HPDE6-E6E7 (cell line): ENCODE results near the gene ZDHHC1.
"Not testable (repeated sequence)": the region's sequence is repeated elsewhere in the genome, so short reads cannot be mapped to it uniquely, and the experiment has no call there.

ENCODE experiments used
- DNase-seq: peaks from one replicate; pipeline ENCODE4 v3.0.0; 2011; ENCODE audit warnings: missing footprints; ENCODE audit errors: extremely low spot score

Gene ZDHHC1

DNA sequence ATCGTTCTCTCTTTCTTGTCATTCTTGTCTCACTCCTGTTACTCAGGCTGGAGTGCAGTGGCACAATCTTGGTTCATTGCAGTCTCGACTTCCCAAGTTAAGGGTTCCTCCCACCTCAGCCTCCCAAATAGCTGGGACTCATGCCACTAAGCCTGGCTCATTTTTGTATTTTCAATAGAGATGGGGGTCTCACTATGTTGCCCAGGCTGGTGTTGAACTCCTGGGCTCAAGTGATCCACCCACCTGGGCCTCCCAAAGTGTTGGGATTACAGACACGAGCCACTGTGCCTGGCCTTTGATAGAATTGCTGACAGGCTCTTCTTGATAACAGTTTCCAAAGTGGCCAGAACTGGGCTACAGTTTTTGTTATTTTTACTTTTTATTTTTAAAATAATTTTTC lies 55.2 kb downstream of the ZDHHC1 start:
- no peak for DNase-seq

DNA sequence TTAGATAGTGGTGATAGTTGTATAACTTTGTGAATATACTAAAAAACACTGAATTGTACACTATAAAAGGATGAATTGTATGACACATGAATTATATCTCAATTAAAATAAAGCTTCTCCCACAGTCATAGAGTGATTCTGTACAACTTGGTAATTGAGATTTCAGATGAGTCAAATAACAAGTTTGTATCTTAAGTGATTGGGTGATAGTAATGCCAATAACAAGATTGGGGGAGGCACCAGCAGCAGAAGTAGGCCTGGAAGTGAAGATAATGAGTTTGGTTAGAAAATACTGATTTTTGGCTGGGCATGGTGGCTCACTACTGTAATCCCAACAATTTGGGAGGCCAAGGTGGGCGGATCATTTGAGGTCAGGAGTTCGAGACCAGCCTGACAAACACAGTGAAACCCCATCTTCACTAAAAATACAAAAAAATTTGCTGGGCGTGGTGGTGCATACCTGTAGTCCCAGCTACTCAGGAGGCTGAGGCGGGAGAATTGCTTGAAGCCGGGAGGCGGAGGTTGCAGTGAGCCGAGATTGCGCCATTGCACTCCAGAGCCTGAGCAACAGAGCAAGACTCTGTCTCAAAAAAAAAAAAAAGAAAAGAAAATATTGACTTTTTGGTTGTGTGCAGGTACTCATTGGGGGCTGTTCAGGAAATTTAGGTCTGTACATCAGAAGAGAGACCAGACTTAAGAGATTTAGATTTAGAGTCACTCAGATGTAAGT lies 56.6 kb downstream of the ZDHHC1 start:
- DNase-seq, result not testable (repeated sequence)

DNA sequence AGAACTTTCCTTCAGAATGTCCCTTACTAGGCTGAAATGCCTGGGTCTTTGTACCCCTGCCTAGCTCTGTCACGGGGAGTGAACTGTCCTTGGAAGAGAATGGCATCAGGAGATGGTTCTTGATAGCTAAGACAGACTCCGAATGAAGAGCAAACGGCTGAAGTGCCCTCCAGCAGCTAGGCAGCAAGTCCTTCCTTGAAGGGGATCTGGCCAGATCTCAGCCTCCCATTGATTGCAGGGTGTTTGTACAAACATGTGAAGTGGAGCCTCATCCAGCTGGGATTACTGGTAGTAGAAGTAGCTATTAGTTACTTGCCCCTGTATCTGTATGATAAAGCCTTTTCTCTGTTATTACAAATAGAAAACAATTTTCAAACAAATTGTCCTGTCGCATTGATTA lies 58.7 kb downstream of the ZDHHC1 start:
- DNase-seq, result no peak

DNA sequence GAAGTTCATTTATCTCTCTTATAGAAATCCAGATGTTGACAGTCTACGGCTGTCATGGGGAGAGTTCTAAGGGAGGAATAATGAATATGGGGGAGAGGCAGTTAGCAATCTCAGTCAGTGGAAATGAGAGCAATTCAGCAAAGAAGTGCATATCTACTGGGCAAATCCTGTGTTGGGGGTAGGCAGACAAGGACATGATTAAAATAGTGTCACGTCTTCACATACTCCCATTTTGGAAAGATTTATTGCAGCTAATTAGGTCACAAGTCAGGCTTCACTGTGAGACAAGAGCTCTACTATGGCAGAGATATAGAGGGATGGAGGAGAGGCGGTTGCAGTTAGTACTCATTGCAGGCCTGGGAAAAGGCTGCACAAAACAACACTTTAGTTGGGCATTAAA lies 59.9 kb downstream of the ZDHHC1 start:
- no peak for DNase-seq

DNA sequence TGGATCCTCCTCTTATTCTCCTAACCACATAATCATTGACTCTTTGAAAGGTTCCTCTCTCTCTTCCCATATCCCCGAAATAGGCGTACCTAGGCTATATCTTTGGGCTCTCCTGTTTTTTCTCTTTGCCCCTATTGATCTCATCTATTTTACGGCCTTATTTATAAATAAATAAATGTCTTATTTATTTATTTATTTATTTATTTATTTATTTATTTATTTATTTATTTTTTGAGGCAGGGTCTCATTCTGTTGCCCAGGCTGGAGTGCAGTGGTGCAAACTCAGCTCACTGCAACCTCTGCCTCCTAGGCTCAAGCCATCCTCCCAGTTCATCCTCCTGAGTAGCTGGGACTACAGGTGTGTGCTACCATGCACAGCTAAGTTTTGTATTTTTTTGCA lies 63.8 kb downstream of the ZDHHC1 start:
- not testable (repeated sequence) for DNase-seq

DNA sequence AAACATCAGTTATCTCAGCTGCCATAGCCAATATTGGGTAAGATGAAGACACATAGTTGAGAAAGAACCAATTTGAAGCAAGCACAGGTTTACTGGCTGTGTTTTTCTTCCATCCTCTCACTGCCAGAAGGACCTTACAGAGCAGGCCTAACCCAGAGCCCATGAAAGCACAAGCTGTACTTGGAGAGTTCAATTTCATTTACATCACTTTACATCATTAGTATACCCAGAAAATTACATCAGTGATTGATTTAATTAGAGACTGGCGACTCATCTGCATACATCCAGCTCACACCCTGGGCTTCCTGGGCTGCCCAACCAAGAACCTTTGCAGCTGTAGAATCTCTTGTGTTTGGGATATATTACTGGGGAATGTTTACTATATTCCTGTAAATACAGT lies 66.0 kb downstream of the ZDHHC1 start:
- no peak for DNase-seq

DNA sequence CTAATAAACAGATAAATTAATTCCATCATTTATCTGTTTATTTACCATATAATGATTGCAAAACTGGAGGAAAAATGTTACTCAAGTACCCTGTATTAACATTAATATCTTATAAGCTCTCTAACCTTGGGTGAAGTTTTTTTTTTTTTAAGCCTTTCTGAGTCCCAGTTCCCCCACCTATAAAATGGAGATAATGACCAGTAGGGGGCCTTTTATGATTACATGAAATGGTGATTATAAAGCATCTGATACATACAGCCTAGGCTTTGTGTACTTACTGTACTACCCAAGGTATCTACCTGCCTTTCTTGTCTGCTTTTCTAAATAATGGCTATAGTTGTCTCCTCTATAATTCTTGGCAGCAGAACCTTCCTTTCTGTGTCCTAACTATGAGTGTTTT lies 67.1 kb downstream of the ZDHHC1 start:
- no peak for DNase-seq

DNA sequence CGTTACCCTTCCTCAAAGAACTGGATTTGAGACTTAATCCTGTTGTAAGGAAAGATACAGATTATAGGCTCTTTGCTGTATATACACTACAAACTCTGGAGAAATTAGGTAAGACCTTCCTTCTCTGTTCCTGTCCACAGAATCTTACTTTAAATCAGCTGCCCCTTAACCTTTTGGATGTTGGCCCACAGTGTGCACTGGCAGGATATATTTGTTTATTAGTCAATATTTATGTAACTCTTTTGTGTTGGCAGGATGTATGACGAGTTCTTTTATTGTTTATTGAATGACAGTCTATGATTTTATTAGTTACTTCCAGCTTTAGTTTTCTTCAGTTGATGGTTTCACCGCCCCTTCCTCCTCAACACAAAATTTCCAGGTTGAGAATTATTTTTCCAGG lies 69.9 kb downstream of the ZDHHC1 start:
- no peak for DNase-seq

DNA sequence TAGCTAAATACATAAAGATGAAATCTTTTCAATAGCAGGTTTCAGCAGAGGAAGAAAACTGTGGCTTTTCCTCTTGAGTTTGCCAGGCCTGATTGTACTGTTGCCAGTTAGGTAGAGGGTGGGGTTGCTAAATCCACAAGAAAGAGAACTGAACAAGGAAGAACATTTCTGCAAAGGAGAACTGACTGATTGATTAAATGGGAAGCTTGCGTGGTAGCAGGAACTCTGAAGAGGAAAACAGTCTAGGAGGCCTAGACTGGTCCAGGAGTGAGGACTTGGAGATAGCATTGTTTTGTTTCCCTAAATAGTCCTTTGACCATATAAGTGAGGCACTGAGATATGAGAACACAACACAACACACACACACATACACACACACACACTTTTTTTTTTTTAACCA lies 70.9 kb downstream of the ZDHHC1 start:
- DNase-seq, result no peak
